Endodermal cell (in vitro differentiated cells): ENCODE measurements around the gene VPS13A. TPM values are rescaled to one million over a fixed set of nuclear protein-coding genes. Genes with fewer than 3 reads are reported as not detected.

Experiments
- DNase-seq: peaks from one replicate; pipeline ENCODE4 v3.0.0-alpha.2; 2017
- H3K27ac ChIP-seq: 2 replicates; pipeline ENCODE4 v1.5.1; 2013; ENCODE audit warnings: mild to moderate bottlenecking, low read depth, low read length, moderate library complexity
- H3K27me3 ChIP-seq: 2 replicates; pipeline ENCODE4 v1.6.1; 2013; ENCODE audit warnings: mild to moderate bottlenecking, low read length, moderate library complexity; ENCODE audit not compliant: insufficient read depth, control insufficient read depth, poor library complexity, severe bottlenecking
- H3K36me3 ChIP-seq: 2 replicates; pipeline ENCODE4 v1.7.0; 2013; ENCODE audit warnings: mild to moderate bottlenecking, low read length, moderate library complexity; ENCODE audit not compliant: control insufficient read depth, insufficient read depth
- H3K4me1 ChIP-seq: one replicate; pipeline ENCODE4 v1.7.0; 2013; ENCODE audit warnings: low read length; ENCODE audit not compliant: control insufficient read depth, insufficient read depth
- H3K4me3 ChIP-seq: 2 replicates; pipeline ENCODE4 v1.5.1; 2013; ENCODE audit warnings: mild to moderate bottlenecking, low read length, moderate library complexity
- H3K9ac ChIP-seq: 2 replicates; pipeline ENCODE4 v1.6.1; 2013; ENCODE audit warnings: mild to moderate bottlenecking, low read length, moderate library complexity; ENCODE audit not compliant: poor library complexity, severe bottlenecking; ENCODE audit errors: extremely low read depth
- H3K9me3 ChIP-seq: 2 replicates; pipeline ENCODE4 v1.6.1; 2013; ENCODE audit warnings: mild to moderate bottlenecking, low read length, moderate library complexity; ENCODE audit not compliant: control insufficient read depth
- H3K27ac Mint-ChIP-seq: 2 replicates; pipeline ENCODE4 v1.8.0; 2020; ENCODE audit warnings: mixed read lengths
- H3K27me3 Mint-ChIP-seq: 2 replicates; pipeline ENCODE4 v1.8.0; 2021; ENCODE audit warnings: mild to moderate bottlenecking, mixed read lengths; ENCODE audit not compliant: insufficient read depth
- H3K36me3 Mint-ChIP-seq: 2 replicates; pipeline ENCODE4 v1.8.0; 2020; ENCODE audit warnings: low read depth, mixed read lengths
- H3K4me1 Mint-ChIP-seq: 2 replicates; pipeline ENCODE4 v1.8.0; 2020; ENCODE audit warnings: mixed read lengths
- H3K4me3 Mint-ChIP-seq: 2 replicates; pipeline ENCODE4 v1.8.0; 2020; ENCODE audit warnings: mild to moderate bottlenecking, moderate library complexity, mixed read lengths
- H3K9me3 Mint-ChIP-seq: 2 replicates; pipeline ENCODE4 v1.8.0; 2020; ENCODE audit warnings: mild to moderate bottlenecking, mixed read lengths
- WGBS, 2 experiments: methylation state at CpG; one replicate each; pipeline versions ENCODE4 v1.1.5 to v1.1.7; 2013; ENCODE audit warnings: missing lambda C conversion rate in 2 of 2, mixed read lengths in 1 of 2; ENCODE audit not compliant: insufficient coverage in 1 of 2, insufficient read length in 1 of 2; 5-methylcytosine and 5-hydroxymethylcytosine counted together
- total RNA-seq, 2 donors: library from RNA; stranded (reverse); fragmentation: NEBNext Ultra II Directional in 1 of 2; extraction: Animal tissue kit (Norgen Biotek cat#: 25700) in 1 of 2; gene quantifications; 2 replicates in 1 of 2; 3 replicates in 1 of 2; pipeline ENCODE4 v1.2.1, GENCODE V29; 2021
- TF ChIP-seq, protein P1 (sequence below): fragments of 200-600 bp; sonication (generic); conservative IDR thresholded peaks from 2 replicates; pipeline ENCODE4 v1.5.0; 2021; ENCODE audit warnings: antibody characterized with exemption, mild to moderate bottlenecking

VPS13A gene
- total RNA-seq, 2 donors from 2014 or later, result 37.2 to 41.6 TPM

DNA sequence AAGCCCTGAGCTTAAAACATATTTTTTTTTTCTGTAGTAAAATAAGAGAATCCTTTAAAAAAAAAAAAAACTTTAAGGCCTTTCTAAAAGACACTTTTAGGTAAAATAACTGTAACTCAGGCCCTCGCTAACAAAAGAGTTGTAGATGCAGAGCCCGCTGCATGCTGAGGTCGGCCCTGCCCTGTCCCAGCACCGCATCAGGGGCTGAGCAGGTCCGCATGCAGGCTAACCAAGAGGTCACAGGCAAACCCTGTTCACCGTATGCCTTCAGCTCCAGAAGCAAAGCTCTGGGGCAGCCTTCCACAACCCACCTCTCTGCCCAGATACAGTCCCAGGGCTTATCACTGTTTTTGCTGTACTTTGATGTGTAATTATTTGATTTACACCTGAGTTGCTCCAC, 254.7 kb downstream of the VPS13A start:
- Mint-ChIP-seq H3K36me3 (no peaks in the 10 kb centered on the region), H3K4me3 (no peak overlapping the region), H3K27me3 (peaks cover 4% of the 10 kb centered on the region), H3K9me3 (no peaks in the 10 kb centered on the region), H3K27ac (no peak overlapping the region), H3K4me1 (peaks cover 1% of the 10 kb centered on the region)
- Histone ChIP-seq H3K4me1 (no peaks in the 10 kb centered on the region), H3K9ac (no peak overlapping the region), H3K4me3 (no peak overlapping the region), H3K27me3 (no peaks in the 10 kb centered on the region), H3K36me3 (no peaks in the 10 kb centered on the region), H3K27ac (no peak overlapping the region), H3K9me3 (no peaks in the 10 kb centered on the region)
- WGBS, 2 experiments, result 92 to 93% methylated on average over 4 to 6 of the region's 6 CpGs
- DNase-seq, result no peak
- TF ChIP-seq, protein P1, sequence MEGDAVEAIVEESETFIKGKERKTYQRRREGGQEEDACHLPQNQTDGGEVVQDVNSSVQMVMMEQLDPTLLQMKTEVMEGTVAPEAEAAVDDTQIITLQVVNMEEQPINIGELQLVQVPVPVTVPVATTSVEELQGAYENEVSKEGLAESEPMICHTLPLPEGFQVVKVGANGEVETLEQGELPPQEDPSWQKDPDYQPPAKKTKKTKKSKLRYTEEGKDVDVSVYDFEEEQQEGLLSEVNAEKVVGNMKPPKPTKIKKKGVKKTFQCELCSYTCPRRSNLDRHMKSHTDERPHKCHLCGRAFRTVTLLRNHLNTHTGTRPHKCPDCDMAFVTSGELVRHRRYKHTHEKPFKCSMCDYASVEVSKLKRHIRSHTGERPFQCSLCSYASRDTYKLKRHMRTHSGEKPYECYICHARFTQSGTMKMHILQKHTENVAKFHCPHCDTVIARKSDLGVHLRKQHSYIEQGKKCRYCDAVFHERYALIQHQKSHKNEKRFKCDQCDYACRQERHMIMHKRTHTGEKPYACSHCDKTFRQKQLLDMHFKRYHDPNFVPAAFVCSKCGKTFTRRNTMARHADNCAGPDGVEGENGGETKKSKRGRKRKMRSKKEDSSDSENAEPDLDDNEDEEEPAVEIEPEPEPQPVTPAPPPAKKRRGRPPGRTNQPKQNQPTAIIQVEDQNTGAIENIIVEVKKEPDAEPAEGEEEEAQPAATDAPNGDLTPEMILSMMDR, result no peak

DNA sequence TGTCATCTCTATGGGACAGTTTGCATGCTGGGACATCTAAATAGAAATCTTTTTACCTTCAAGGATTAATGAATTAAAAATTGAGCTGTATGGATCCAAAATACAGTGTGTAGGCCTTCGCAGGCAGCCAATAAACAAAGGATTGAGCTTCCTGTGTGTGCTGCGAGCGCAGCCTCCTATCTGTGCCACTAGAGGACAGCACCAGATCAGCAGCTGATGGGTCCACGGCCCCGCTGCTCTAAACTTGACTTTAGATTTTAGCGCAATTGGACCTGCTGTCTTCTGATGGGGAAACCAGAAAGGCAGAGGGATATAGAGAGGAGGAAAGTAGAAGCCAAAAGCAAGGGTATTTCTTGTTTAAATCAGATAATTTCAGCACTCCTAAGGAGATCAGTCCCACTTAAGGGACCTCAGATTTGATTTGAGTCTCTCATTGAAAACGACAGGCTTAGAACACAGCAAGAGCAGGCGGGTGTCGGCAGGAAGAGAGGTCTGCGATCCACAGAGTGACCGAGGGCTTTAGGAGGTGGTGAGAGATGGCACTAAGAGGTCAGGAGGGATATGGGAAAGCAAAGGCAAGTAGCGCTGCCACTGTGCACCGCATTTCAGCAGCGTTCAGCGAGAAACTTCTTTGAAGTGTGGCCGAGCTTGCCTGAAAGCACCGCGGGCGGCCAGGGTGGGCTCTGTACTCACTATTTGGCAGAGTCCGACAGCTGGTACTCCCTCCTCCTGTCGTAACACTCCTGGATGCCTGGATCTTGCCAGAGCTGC, 256.5 kb downstream of the VPS13A start:
- no peak overlapping the region for H3K27ac ChIP-seq
- no peaks in the 10 kb centered on the region for H3K27me3 ChIP-seq
- no peaks in the 10 kb centered on the region for H3K9me3 ChIP-seq
- Mint-ChIP-seq H3K36me3 (no peaks in the 10 kb centered on the region), H3K4me3 (no peak overlapping the region), H3K27me3 (peaks cover 4% of the 10 kb centered on the region), H3K9me3 (no peaks in the 10 kb centered on the region), H3K4me1 (no peaks in the 10 kb centered on the region), H3K27ac (no peak overlapping the region)
- peak; percentile 86 for DNase-seq
- TF ChIP-seq, protein P1, result peak; percentile 99
- H3K9ac ChIP-seq, result no peak overlapping the region
- H3K36me3 ChIP-seq, result no peaks in the 10 kb centered on the region
- no peaks in the 10 kb centered on the region for H3K4me1 ChIP-seq
- 70 to 73% methylated on average over 18 to 21 of the region's 21 CpGs for WGBS, 2 experiments
- no peak overlapping the region for H3K4me3 ChIP-seq

DNA sequence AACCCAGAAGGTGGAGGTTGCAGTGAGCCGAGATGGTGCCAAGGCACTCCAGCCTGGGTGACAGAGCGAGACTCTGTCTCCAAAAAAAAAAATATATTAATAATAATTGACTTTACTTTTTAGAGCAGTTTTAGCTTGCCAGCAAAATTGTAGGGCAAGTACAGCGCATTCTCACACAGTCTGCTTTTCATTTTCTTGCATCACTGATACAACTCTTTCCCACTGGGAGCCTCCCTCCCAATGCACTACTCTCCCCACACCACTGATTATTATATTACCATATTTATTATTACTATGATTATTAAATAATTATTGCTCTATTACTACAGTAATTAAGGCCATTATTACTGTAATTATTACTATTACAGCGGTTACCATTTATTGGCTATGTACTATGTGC, 257.9 kb downstream of the VPS13A start:
- no peaks in the 10 kb centered on the region for H3K27me3 ChIP-seq
- Mint-ChIP-seq H3K4me1 (peaks cover 3% of the 10 kb centered on the region), H3K36me3 (no peaks in the 10 kb centered on the region), H3K27me3 (peaks cover 4% of the 10 kb centered on the region), H3K27ac (no peak overlapping the region), H3K9me3 (no peaks in the 10 kb centered on the region), H3K4me3 (no peak overlapping the region)
- TF ChIP-seq, protein P1, result no peak
- 90 to 100% methylated on average over 1 to 3 of the region's 4 CpGs for WGBS, 2 experiments
- H3K27ac ChIP-seq, result no peak overlapping the region
- H3K9me3 ChIP-seq, result no peaks in the 10 kb centered on the region
- DNase-seq, result no peak
- H3K4me1 ChIP-seq, result no peaks in the 10 kb centered on the region
- H3K36me3 ChIP-seq, result no peaks in the 10 kb centered on the region
- H3K9ac ChIP-seq, result no peak overlapping the region
- H3K4me3 ChIP-seq, result no peak overlapping the region
